ENCODE measurements around the gene NDC80.

The NDC80 gene

GRCh38 chr18:2590303-2590702 lies 18.9 kb downstream of the NDC80 start:
- H3K4me1 ChIP-seq (ENCODE audit: low read length): no peaks in the 10 kb centered on the region
- no peaks in the 10 kb centered on the region for H3K9me2 ChIP-seq (replicated peaks; ENCODE audit: insufficient read depth, low read length)
- no peaks in the 10 kb centered on the region for H3K27me3 ChIP-seq (replicated peaks; ENCODE audit: insufficient read depth, low read length)
- no peak for DNase-seq
- H3K9ac ChIP-seq (ENCODE audit: low read length): no peak overlapping the region
- H3K27ac ChIP-seq (ENCODE audit: low read length): no peak overlapping the region
- H3K4me2 ChIP-seq (ENCODE audit: low read depth, low read length): no peak overlapping the region
- 0 out of 2 replicates have a peak, but pooled peaks cover 3% of the 10 kb centered on the region for H3K79me2 ChIP-seq (ENCODE audit: low read length)
- TF ChIP-seq, protein P1, sequence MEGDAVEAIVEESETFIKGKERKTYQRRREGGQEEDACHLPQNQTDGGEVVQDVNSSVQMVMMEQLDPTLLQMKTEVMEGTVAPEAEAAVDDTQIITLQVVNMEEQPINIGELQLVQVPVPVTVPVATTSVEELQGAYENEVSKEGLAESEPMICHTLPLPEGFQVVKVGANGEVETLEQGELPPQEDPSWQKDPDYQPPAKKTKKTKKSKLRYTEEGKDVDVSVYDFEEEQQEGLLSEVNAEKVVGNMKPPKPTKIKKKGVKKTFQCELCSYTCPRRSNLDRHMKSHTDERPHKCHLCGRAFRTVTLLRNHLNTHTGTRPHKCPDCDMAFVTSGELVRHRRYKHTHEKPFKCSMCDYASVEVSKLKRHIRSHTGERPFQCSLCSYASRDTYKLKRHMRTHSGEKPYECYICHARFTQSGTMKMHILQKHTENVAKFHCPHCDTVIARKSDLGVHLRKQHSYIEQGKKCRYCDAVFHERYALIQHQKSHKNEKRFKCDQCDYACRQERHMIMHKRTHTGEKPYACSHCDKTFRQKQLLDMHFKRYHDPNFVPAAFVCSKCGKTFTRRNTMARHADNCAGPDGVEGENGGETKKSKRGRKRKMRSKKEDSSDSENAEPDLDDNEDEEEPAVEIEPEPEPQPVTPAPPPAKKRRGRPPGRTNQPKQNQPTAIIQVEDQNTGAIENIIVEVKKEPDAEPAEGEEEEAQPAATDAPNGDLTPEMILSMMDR (IDR thresholded peaks at IDR 0.05; ENCODE audit: low read length): no peak
- no peak for TF ChIP-seq EZH2phosphoT487 (IDR thresholded peaks at IDR 0.05; ENCODE audit: low read length)
- TF ChIP-seq EZH2 (optimal IDR thresholded peaks at IDR 0.05; ENCODE audit: low read depth, low read length): no peak
- no peak overlapping the region for H2AFZ ChIP-seq (ENCODE audit: low read length)
- H3F3A ChIP-seq (ENCODE audit: insufficient read depth, low read length): no peaks in the 10 kb centered on the region
- H3K36me3 ChIP-seq (replicated peaks; ENCODE audit: insufficient read depth, low read length): peaks cover 21% of the 10 kb centered on the region
- H4K20me1 ChIP-seq (ENCODE audit: insufficient read depth, low read length): no peaks in the 10 kb centered on the region
- H3K9me3 ChIP-seq (replicated peaks; ENCODE audit: insufficient read depth, low read length): no peaks in the 10 kb centered on the region
- no peak overlapping the region for H3K4me3 ChIP-seq (ENCODE audit: low read length)

DNA sequence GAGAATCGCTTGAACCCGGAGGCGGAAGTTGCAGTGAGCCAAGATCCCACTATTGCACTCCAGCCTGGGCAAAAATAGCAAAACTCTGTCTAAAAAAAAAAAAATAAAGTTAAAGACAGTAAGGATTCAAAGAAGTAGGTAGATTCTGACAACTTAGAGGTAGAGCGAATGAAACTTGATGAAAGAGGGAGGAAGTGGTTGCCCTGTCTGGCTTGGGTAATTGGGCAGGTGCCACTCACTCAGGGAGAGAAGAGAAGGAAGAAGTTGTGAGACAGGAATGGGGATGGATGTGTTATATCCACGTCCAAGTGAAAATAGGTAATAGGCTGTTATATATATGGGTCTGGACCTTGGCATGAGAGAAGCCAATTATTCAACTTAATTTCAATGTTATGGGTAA lies 26.3 kb downstream of the NDC80 start:
- Histone ChIP-seq H3K4me2 (ENCODE audit: low read depth, low read length) (no peak overlapping the region), H3K9me2 (replicated peaks; ENCODE audit: insufficient read depth, low read length) (no peaks in the 10 kb centered on the region), H4K20me1 (ENCODE audit: insufficient read depth, low read length) (no peaks in the 10 kb centered on the region), H3K27me3 (replicated peaks; ENCODE audit: insufficient read depth, low read length) (no peaks in the 10 kb centered on the region), H3F3A (ENCODE audit: insufficient read depth, low read length) (no peaks in the 10 kb centered on the region), H3K79me2 (ENCODE audit: low read length) (0 out of 2 replicates have a peak, but pooled peaks cover 3% of the 10 kb centered on the region), H3K27ac (ENCODE audit: low read length) (no peak overlapping the region), H3K4me1 (ENCODE audit: low read length) (no peaks in the 10 kb centered on the region), H3K4me3 (ENCODE audit: low read length) (no peak overlapping the region), H3K36me3 (replicated peaks; ENCODE audit: insufficient read depth, low read length) (peaks cover 20% of the 10 kb centered on the region; the same call in 1 of the 2 replicates), H2AFZ (ENCODE audit: low read length) (no peak overlapping the region), H3K9me3 (replicated peaks; ENCODE audit: insufficient read depth, low read length) (no peaks in the 10 kb centered on the region), H3K9ac (ENCODE audit: low read length) (no peak overlapping the region)
- DNase-seq: no peak
- TF ChIP-seq, protein P1 (IDR thresholded peaks at IDR 0.05; ENCODE audit: low read length): no peak
- TF ChIP-seq EZH2phosphoT487 (IDR thresholded peaks at IDR 0.05; ENCODE audit: low read length) (no peak), EZH2 (optimal IDR thresholded peaks at IDR 0.05; ENCODE audit: low read depth, low read length) (no peak)

- DNase-seq: no peak
- Histone ChIP-seq H3K27ac (ENCODE audit: low read length) (no peak overlapping the region), H3K9me3 (replicated peaks; ENCODE audit: insufficient read depth, low read length) (no peaks in the 10 kb centered on the region), H3F3A (ENCODE audit: insufficient read depth, low read length) (peaks cover 13% of the 10 kb centered on the region), H3K9me2 (replicated peaks; ENCODE audit: insufficient read depth, low read length) (no peaks in the 10 kb centered on the region), H3K4me2 (ENCODE audit: low read depth, low read length) (no peak overlapping the region), H3K9ac (ENCODE audit: low read length) (no peak overlapping the region), H2AFZ (ENCODE audit: low read length) (no peak overlapping the region), H3K36me3 (replicated peaks; ENCODE audit: insufficient read depth, low read length) (peaks cover 12% of the 10 kb centered on the region; the same call in 1 of the 2 replicates), H3K4me1 (ENCODE audit: low read length) (peaks cover 20% of the 10 kb centered on the region), H3K27me3 (replicated peaks; ENCODE audit: insufficient read depth, low read length) (no peaks in the 10 kb centered on the region), H3K4me3 (ENCODE audit: low read length) (no peak overlapping the region), H4K20me1 (ENCODE audit: insufficient read depth, low read length) (no peaks in the 10 kb centered on the region), H3K79me2 (ENCODE audit: low read length) (0 out of 2 replicates have a peak, but pooled peaks cover 11% of the 10 kb centered on the region)
- TF ChIP-seq, protein P1 (IDR thresholded peaks at IDR 0.05; ENCODE audit: low read length): no peak
- TF ChIP-seq EZH2phosphoT487 (IDR thresholded peaks at IDR 0.05; ENCODE audit: low read length) (no peak), EZH2 (optimal IDR thresholded peaks at IDR 0.05; ENCODE audit: low read depth, low read length) (no peak)
Observed at GRCh38 chr18:2602844-2603243, 31.5 kb downstream of the NDC80 start.
